Prostate gland (tissue), 2 donors: ENCODE data around the gene CCDC106. TPM values are rescaled to one million over a fixed set of nuclear protein-coding genes. Genes with fewer than 3 reads are reported as not detected.

ENCODE experiments used
- DNase-seq: peaks from one replicate; pipeline ENCODE4 v3.0.0-alpha.2; 2019; ENCODE audit warnings: low spot score
- H3K27ac ChIP-seq, 2 donors: fragments of 200-600 bp; sonication (generic); 2 replicates each; pipeline ENCODE4 v1.5.1; 2017 to 2019
- H3K27me3 ChIP-seq: fragments of 200-600 bp; sonication (generic); replicated peaks from 2 replicates; pipeline ENCODE4 v1.5.1; 2019; ENCODE audit not compliant: insufficient read depth
- H3K36me3 ChIP-seq, 2 donors: fragments of 200-600 bp; sonication (generic); 1 replicate in 1 of 2; 2 replicates in 1 of 2; pipeline versions ENCODE4 v1.5.1 to v1.8.1; 2017 to 2019
- H3K4me1 ChIP-seq: fragments of 200-600 bp; sonication (generic); replicated peaks from 2 replicates; pipeline ENCODE4 v1.5.1; 2019
- H3K4me3 ChIP-seq, 2 donors: fragments of 200-600 bp; sonication (generic); 2 replicates each; pipeline ENCODE4 v1.5.1; 2017 to 2019
- H3K9me3 ChIP-seq: fragments of 200-600 bp; sonication (generic); 2 replicates; pipeline ENCODE4 v1.5.1; 2017
- POLR2A ChIP-seq: fragments of 450-650 bp; IDR thresholded peaks from one replicate; pipeline ENCODE4 v1.6.1; 2016; ENCODE audit warnings: antibody characterized with exemption, mild to moderate bottlenecking
- POLR2AphosphoS5 ChIP-seq: sonication (generic); formaldehyde crosslinking; IDR thresholded peaks from one replicate; pipeline ENCODE4 v1.6.1; 2017; ENCODE audit warnings: antibody characterized with exemption
- WGBS: methylation state at CpG from one replicate; pipeline ENCODE4 v1.1.5; 2018; 5-methylcytosine and 5-hydroxymethylcytosine counted together
- intact Hi-C: fragments of 100-400 bp; cut with DNase I; formaldehyde crosslinking; loops from one replicate; pipeline ENCODE4 v1.14.2; 2022
- total RNA-seq, 2 donors: library from RNA; depleted of rRNA; stranded (reverse); fragments of >200 nt; gene quantifications; one replicate each; pipeline ENCODE4 v1.1.0, GENCODE V29; 2016
- TF ChIP-seq, protein P1 (sequence below), 4 experiments: fragments of 200-600 bp in 2 of 4; fragments of 450-650 bp in 2 of 4; sonication (generic) in 2 of 4; IDR thresholded peaks; 1 replicate in 3 of 4; 2 replicates in 1 of 4; pipeline ENCODE4 v1.5.1; 2016 to 2019; ENCODE audit warnings: antibody characterized with exemption in 4 of 4, mild to moderate bottlenecking in 2 of 4, moderate library complexity in 2 of 4

The CCDC106 gene
- total RNA-seq, 2 donors from 2014 or later: 17.7 to 70.2 TPM

DNA sequence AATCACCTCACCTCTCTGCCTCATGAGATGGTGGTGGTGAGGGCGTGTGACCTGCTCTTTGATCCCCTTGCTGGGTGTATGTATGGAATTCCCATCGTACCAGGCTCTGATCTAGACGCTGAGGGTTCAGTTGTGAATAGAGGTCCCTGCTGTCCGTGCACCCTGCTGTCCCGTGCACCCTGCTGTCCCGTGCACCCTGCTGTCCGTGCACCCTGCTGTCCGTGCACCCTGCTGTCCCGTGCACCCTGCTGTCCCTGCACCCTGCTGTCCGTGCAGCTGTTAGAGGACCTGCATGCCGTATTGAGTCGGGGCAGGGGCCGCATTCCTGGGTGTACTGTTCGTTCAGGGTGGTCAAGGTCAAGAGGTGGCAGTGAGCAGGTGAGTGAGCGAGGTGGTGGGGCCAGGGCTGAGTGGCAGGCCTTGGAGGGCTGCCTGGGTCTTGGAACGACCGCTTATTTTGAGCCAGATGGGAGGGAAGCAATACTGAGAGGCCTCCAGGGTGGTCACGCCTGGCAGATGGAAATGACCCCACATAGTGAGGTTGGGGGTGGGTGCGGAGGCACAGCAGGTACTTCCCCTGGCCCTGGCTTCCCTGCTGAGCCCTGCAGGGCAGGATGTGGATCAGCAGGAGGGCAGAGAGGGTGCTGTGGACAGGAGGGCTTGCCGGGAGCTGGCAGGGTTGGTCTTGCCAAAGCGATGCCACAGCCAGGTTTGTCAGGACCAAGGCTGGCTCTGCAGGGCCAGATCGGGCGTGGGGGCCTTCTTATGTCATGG, 22.5 kb downstream of the CCDC106 start:
- no peak overlapping the region for H3K4me3 ChIP-seq
- H3K4me1 ChIP-seq: no peaks in the 10 kb centered on the region
- 81% methylated on average over 22 of the region's 23 CpGs for WGBS
- no peaks in the 10 kb centered on the region for H3K9me3 ChIP-seq
- no peak for DNase-seq
- H3K36me3 ChIP-seq: peaks cover 21 to 30% of the 10 kb centered on the region in 2 donors
- no peak overlapping the region for H3K27ac ChIP-seq
- H3K27me3 ChIP-seq: no peaks in the 10 kb centered on the region
- intact Hi-C loops: no loop called here
- TF ChIP-seq, protein P1, sequence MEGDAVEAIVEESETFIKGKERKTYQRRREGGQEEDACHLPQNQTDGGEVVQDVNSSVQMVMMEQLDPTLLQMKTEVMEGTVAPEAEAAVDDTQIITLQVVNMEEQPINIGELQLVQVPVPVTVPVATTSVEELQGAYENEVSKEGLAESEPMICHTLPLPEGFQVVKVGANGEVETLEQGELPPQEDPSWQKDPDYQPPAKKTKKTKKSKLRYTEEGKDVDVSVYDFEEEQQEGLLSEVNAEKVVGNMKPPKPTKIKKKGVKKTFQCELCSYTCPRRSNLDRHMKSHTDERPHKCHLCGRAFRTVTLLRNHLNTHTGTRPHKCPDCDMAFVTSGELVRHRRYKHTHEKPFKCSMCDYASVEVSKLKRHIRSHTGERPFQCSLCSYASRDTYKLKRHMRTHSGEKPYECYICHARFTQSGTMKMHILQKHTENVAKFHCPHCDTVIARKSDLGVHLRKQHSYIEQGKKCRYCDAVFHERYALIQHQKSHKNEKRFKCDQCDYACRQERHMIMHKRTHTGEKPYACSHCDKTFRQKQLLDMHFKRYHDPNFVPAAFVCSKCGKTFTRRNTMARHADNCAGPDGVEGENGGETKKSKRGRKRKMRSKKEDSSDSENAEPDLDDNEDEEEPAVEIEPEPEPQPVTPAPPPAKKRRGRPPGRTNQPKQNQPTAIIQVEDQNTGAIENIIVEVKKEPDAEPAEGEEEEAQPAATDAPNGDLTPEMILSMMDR (IDR thresholded peaks at IDR 0.05): no peak
- TF ChIP-seq POLR2A (no peak), POLR2AphosphoS5 (no peak)

DNA sequence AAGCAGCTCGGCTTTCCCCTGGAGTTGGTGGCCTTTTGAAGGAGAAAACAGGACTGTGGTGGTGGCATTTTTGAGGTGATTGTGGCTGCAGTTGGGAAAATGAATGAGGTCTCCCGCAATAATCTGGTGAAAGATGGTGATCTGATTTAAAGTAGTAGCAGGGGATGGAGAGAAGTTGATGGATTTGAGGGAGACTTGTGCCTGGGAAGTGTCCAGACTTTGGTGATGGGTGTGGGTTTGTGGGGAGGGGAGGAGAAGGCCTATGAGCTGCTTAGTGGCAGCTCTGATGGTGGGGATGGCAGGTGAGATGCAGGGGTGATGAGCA, 23.0 kb downstream of the CCDC106 start:
- intact Hi-C loops: no loop called here
- Histone ChIP-seq H3K4me1 (no peaks in the 10 kb centered on the region), H3K27ac (no peak overlapping the region), H3K9me3 (no peaks in the 10 kb centered on the region), H3K36me3 (peaks cover 18 to 30% of the 10 kb centered on the region in 2 donors), H3K27me3 (no peaks in the 10 kb centered on the region), H3K4me3 (no peak overlapping the region)
- WGBS: 73% methylated on average over 2 of the region's 2 CpGs
- no peak for DNase-seq
- TF ChIP-seq POLR2AphosphoS5 (no peak), POLR2A (no peak)
- TF ChIP-seq, protein P1 (IDR thresholded peaks at IDR 0.05): no peak

DNA sequence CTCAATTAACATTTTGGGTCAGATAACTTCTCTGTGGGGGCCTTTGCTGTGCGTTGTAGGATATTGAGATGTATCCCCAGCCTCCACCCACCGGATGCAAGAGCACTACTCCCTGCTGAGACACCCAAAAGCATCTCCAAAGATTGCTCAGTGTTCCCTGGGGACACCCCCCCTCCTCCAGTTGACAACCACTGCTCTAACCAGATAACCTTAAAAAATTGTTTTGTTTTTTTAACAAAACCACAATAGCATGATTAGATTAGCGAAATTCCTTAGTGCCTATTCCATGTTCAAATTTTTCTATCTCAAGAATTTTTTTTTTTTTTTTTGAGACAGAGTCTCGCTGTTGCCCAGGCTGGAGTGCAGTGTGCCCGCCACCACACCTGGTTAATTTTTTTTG, 24.4 kb downstream of the CCDC106 start:
- WGBS: 88% methylated on average over 5 of the region's 5 CpGs
- Histone ChIP-seq H3K27ac (no peak overlapping the region), H3K9me3 (no peaks in the 10 kb centered on the region), H3K4me1 (peaks cover 6% of the 10 kb centered on the region), H3K4me3 (no peak overlapping the region), H3K36me3 (peaks cover 18% of the 10 kb centered on the region in 2 donors), H3K27me3 (no peaks in the 10 kb centered on the region)
- no peak for TF ChIP-seq POLR2AphosphoS5
- TF ChIP-seq, protein P1 (IDR thresholded peaks at IDR 0.05): no peak
- TF ChIP-seq POLR2A: no peak
- intact Hi-C loops: no loop called here
- DNase-seq: no peak

DNA sequence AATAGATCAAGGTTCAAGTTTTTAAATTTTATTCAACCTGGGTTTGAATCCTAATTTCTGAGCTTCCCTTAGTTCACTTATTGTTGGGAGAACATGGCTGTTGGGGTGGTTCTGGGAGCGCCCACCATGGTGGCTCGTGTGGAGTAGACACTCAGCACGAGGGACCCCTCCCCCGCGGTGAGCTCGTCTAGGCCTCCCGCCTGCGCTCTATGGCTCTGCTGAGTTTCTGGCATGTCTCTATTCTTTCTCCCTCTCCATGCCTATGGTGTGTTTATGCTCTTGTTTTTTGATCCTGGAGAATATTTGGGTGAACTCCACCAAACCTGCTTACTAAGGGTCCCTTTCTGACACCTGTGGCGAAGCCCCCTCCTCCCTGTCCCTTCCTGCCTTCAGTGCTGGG, 25.5 kb downstream of the CCDC106 start:
- H3K27ac ChIP-seq: no peak overlapping the region
- WGBS: 85% methylated on average over 9 of the region's 9 CpGs

More for the DNA sequence above, 25.5 kb downstream of the CCDC106 start:
- TF ChIP-seq, protein P1 (IDR thresholded peaks at IDR 0.05): no peak
- TF ChIP-seq POLR2A (no peak), POLR2AphosphoS5 (no peak)
- Histone ChIP-seq H3K36me3 (peaks cover 16 to 21% of the 10 kb centered on the region in 2 donors), H3K4me3 (no peak overlapping the region), H3K4me1 (peaks cover 10% of the 10 kb centered on the region), H3K27me3 (no peaks in the 10 kb centered on the region), H3K9me3 (no peaks in the 10 kb centered on the region)
- no peak for DNase-seq
- intact Hi-C loops: no loop called here
